ENCODE data around the gene JARID2. TPM values are rescaled to one million over a fixed set of nuclear protein-coding genes. Genes with fewer than 3 reads are reported as not detected.

The JARID2 gene
- total RNA-seq, 2 experiments from 2014 or later = 28.4 to 29.7 TPM

GRCh38 chr6:15561447-15562199 is 315.8 kb downstream of the JARID2 start:
- no peak for DNase-seq
- no peaks in the 10 kb centered on the region for H3K4me1 Mint-ChIP-seq
- H3K36me3 Mint-ChIP-seq (ENCODE audit: low read depth) = no peaks in the 10 kb centered on the region
- H3K27me3 Mint-ChIP-seq = no peaks in the 10 kb centered on the region
- H3K9me3 Mint-ChIP-seq = no peaks in the 10 kb centered on the region
- no peak overlapping the region for H3K4me3 Mint-ChIP-seq
- POLR2A ChIA-PET = no interaction called here
- no peak overlapping the region for H3K27ac Mint-ChIP-seq
- CTCF ChIA-PET = no interaction called here

- H3K4me3 Mint-ChIP-seq = no peak overlapping the region
- ChIA-PET CTCF (no interaction called here), POLR2A (no interaction called here)
- H3K36me3 Mint-ChIP-seq (ENCODE audit: low read depth) = no peaks in the 10 kb centered on the region
- no peak for DNase-seq
- no peaks in the 10 kb centered on the region for H3K9me3 Mint-ChIP-seq
- H3K27ac Mint-ChIP-seq = no peak overlapping the region
- H3K4me1 Mint-ChIP-seq = no peaks in the 10 kb centered on the region
- H3K27me3 Mint-ChIP-seq = no peaks in the 10 kb centered on the region
These were observed 317.1 kb downstream of the JARID2 start for GRCh38 chr6:15562977-15563376.

GRCh38 chr6:15569035-15569995 is 323.4 kb downstream of the JARID2 start:
- no peak overlapping the region for H3K27ac Mint-ChIP-seq
- no peaks in the 10 kb centered on the region for H3K9me3 Mint-ChIP-seq
- no peak overlapping the region for H3K4me3 Mint-ChIP-seq
- POLR2A ChIA-PET = no interaction called here
- no peak for DNase-seq
- H3K36me3 Mint-ChIP-seq (ENCODE audit: low read depth) = peaks cover 6% of the 10 kb centered on the region
- H3K27me3 Mint-ChIP-seq = no peaks in the 10 kb centered on the region
- no peaks in the 10 kb centered on the region for H3K4me1 Mint-ChIP-seq
- CTCF ChIA-PET = no interaction called here

GRCh38 chr6:15570171-15570570 is 324.3 kb downstream of the JARID2 start:
- no peaks in the 10 kb centered on the region for H3K4me1 Mint-ChIP-seq
- no peak overlapping the region for H3K27ac Mint-ChIP-seq
- H3K27me3 Mint-ChIP-seq = no peaks in the 10 kb centered on the region
- H3K4me3 Mint-ChIP-seq = no peak overlapping the region
- no peak for DNase-seq
- ChIA-PET POLR2A (no interaction called here), CTCF (no interaction called here)
- H3K36me3 Mint-ChIP-seq (ENCODE audit: low read depth) = peaks cover 6% of the 10 kb centered on the region
- no peaks in the 10 kb centered on the region for H3K9me3 Mint-ChIP-seq

Data from activated CD4-positive, alpha-beta memory T cell treated with anti-CD3 and anti-CD28 coated beads, Interleukin-2, amount 10 ng/mL, durations not matched to agents 7 days and 5 days (primary cell).